ENCODE measurements around the gene DEGS2. TPM values are rescaled to one million over a fixed set of nuclear protein-coding genes. Genes with fewer than 3 reads are reported as not detected.

DEGS2 gene
- total and polyA plus RNA-seq, 2 of the 13 experiments (the other 11 are each of a cell fraction or from before 2014, with no cell fraction given) = 0.09 TPM

DNA sequence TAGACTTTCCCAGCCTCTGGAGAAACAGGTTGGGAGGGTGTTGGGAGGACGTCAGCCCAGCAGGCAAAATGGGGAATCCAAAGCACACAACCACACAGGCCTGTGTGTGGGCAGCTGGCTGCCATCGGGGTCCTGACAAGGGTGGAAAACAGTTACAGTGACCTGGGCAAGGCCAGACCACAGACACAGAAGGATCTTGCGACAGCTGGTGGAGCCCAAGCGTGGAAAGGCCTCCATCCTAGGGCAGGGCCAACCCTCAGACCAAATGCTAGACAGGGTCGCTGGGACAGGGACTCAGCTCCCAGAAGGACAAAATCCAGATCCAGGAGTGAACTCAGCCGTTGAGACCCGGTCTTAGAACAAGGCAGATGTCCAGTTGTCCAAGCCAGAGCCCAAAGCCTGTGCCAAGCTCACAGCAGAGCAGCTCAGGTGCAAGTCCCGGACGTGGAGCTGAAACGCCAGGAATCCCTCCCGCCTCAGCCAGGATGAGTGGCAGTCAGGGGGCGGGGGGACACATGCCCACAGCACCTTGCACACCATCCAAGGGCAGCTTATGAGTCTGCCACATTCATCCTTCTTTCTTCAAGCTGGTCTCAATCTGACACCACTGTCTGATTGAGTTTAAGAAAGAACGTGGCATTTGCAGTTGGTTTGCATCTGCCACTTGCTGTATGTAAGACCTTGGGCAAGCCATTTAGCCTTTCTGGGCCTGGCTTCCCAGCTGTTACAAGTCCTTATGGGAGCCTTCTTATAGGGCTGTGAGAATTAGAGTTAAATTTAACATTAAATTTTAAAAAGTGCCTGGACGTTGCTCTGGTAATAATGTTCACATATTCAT lies 37.6 kb downstream of the DEGS2 start:
- Histone ChIP-seq H3K9ac (ENCODE audit: insufficient read depth, low read depth, low read length) (no peak overlapping the region), H4K20me1 (ENCODE audit: insufficient read depth, low read length) (no peaks in the 10 kb centered on the region), H3K4me1 (ENCODE audit: insufficient read depth, low read length) (no peaks in the 10 kb centered on the region), H3K4me3 (replicated peaks in 1 of 3; ENCODE audit: insufficient read depth in 1 of 3, low read depth in 2 of 3, low read length in 3 of 3) (no peak overlapping the region), H2AFZ (ENCODE audit: low read length) (no peak overlapping the region), H3K27ac (ENCODE audit: extremely low read length, insufficient read depth, low read length) (no peak overlapping the region), H3K79me2 (ENCODE audit: insufficient read depth, low read length) (no peaks in the 10 kb centered on the region), H3K9me3 (ENCODE audit: low read length) (no peaks in the 10 kb centered on the region), H3K4me2 (ENCODE audit: low read depth, low read length) (no peak overlapping the region), H3K27me3 (ENCODE audit: control insufficient read depth in 1 of 2, insufficient read depth in 2 of 2, low read length in 2 of 2) (no peaks in the 10 kb centered on the region), H3K36me3 (replicated peaks in 1 of 2; ENCODE audit: control insufficient read depth in 1 of 2, insufficient read depth in 2 of 2, low read length in 2 of 2) (peaks cover 5 to 8% of the 10 kb centered on the region in 2 experiments; a peak in 4 of 5 replicates)
- in situ Hi-C loops (cut with HindIII; ENCODE audit: extremely low pct_ligation_motif_present, low pct_unique_long_range_greater_than_20kb) = no loop called here
- ChIA-PET POLR2A (no interaction called here), CTCF (ENCODE audit: low intra/inter-chr PET ratio, low total read pairs) (no interaction called here)
- FAIRE-seq (no peak), DNase-seq (ENCODE audit: low spot score) (no peak), ATAC-seq (no peak)
- no TSS peak for BruUV-seq (replicated peaks)
- intact Hi-C loops (cut with micrococcal nuclease; ENCODE audit: unreplicated experiment) = no loop called here
- TF ChIP-seq, protein P1, sequence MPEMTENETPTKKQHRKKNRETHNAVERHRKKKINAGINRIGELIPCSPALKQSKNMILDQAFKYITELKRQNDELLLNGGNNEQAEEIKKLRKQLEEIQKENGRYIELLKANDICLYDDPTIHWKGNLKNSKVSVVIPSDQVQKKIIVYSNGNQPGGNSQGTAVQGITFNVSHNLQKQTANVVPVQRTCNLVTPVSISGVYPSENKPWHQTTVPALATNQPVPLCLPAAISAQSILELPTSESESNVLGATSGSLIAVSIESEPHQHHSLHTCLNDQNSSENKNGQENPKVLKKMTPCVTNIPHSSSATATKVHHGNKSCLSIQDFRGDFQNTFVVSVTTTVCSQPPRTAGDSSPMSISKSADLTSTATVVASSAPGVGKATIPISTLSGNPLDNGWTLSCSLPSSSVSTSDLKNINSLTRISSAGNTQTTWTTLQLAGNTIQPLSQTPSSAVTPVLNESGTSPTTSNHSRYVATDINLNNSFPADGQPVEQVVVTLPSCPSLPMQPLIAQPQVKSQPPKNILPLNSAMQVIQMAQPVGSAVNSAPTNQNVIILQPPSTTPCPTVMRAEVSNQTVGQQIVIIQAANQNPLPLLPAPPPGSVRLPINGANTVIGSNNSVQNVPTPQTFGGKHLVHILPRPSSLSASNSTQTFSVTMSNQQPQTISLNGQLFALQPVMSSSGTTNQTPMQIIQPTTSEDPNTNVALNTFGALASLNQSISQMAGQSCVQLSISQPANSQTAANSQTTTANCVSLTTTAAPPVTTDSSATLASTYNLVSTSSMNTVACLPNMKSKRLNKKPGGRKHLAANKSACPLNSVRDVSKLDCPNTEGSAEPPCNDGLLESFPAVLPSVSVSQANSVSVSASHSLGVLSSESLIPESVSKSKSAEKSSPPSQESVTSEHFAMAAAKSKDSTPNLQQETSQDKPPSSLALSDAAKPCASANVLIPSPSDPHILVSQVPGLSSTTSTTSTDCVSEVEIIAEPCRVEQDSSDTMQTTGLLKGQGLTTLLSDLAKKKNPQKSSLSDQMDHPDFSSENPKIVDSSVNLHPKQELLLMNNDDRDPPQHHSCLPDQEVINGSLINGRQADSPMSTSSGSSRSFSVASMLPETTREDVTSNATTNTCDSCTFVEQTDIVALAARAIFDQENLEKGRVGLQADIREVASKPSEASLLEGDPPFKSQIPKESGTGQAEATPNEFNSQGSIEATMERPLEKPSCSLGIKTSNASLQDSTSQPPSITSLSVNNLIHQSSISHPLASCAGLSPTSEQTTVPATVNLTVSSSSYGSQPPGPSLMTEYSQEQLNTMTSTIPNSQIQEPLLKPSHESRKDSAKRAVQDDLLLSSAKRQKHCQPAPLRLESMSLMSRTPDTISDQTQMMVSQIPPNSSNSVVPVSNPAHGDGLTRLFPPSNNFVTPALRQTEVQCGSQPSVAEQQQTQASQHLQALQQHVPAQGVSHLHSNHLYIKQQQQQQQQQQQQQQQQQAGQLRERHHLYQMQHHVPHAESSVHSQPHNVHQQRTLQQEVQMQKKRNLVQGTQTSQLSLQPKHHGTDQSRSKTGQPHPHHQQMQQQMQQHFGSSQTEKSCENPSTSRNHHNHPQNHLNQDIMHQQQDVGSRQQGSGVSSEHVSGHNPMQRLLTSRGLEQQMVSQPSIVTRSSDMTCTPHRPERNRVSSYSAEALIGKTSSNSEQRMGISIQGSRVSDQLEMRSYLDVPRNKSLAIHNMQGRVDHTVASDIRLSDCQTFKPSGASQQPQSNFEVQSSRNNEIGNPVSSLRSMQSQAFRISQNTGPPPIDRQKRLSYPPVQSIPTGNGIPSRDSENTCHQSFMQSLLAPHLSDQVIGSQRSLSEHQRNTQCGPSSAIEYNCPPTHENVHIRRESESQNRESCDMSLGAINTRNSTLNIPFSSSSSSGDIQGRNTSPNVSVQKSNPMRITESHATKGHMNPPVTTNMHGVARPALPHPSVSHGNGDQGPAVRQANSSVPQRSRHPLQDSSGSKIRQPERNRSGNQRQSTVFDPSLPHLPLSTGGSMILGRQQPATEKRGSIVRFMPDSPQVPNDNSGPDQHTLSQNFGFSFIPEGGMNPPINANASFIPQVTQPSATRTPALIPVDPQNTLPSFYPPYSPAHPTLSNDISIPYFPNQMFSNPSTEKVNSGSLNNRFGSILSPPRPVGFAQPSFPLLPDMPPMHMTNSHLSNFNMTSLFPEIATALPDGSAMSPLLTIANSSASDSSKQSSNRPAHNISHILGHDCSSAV (CRISPR knock-in tag; IDR thresholded peaks at IDR 0.05; ENCODE audit: borderline replicate concordance) = no peak
- TF ChIP-seq HMG20A (CRISPR knock-in tag; IDR thresholded peaks at IDR 0.05; ENCODE audit: borderline replicate concordance) (no peak), BCL6 (CRISPR knock-in tag; IDR thresholded peaks at IDR 0.05) (no peak), ZFP82 (CRISPR knock-in tag; IDR thresholded peaks at IDR 0.05; ENCODE audit: borderline replicate concordance) (no peak), ZNF207 (IDR thresholded peaks at IDR 0.05; ENCODE audit: borderline replicate concordance) (no peak), SNAPC2 (CRISPR knock-in tag; IDR thresholded peaks at IDR 0.05) (no peak), HOXD1 (CRISPR knock-in tag; IDR thresholded peaks at IDR 0.05) (no peak), ZSCAN25 (CRISPR knock-in tag; IDR thresholded peaks at IDR 0.05) (no peak), ZSCAN21 (CRISPR knock-in tag; IDR thresholded peaks at IDR 0.05; ENCODE audit: borderline replicate concordance) (no peak), CC2D1A (CRISPR knock-in tag; IDR thresholded peaks at IDR 0.05) (no peak)
- TF ChIP-seq, protein P2, sequence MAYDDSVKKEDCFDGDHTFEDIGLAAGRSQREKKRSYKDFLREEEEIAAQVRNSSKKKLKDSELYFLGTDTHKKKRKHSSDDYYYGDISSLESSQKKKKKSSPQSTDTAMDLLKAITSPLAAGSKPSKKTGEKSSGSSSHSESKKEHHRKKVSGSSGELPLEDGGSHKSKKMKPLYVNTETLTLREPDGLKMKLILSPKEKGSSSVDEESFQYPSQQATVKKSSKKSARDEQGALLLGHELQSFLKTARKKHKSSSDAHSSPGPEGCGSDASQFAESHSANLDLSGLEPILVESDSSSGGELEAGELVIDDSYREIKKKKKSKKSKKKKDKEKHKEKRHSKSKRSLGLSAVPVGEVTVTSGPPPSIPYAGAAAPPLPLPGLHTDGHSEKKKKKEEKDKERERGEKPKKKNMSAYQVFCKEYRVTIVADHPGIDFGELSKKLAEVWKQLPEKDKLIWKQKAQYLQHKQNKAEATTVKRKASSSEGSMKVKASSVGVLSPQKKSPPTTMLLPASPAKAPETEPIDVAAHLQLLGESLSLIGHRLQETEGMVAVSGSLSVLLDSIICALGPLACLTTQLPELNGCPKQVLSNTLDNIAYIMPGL (CRISPR knock-in tag; IDR thresholded peaks at IDR 0.05; ENCODE audit: borderline replicate concordance in 1 of 2, low read depth in 1 of 2) = no peak
- 93% methylated on average over 9 of the region's 14 CpGs for WGBS (ENCODE audit: low lambda C conversion rate)

All from HepG2 (cell line).